B cell (primary cell): ENCODE results near the gene NPFFR1. TPM values are rescaled to one million over a fixed set of nuclear protein-coding genes. Genes with fewer than 3 reads are reported as not detected.

Experiments
- ATAC-seq: fragments of 200-7000 bp; cut with Tn5 transposase; one replicate; pipeline ENCODE4 v1.10.0; 2021; ENCODE audit warnings: low read depth, mild to moderate bottlenecking, moderate number of reproducible peaks, moderate library complexity
- CTCF ChIA-PET: fragments of 350-600 bp; sonication (Branson Sonifier 250); formaldehyde crosslinking; loops from one replicate; lab custom pipeline; 2021; ENCODE audit warnings: antibody characterized with exemption, inconsistent platforms; lab: Charles Lee
- POLR2A ChIA-PET: fragments of 350-600 bp; sonication (Branson Sonifier 250); formaldehyde crosslinking; loops from one replicate; lab custom pipeline; 2021; ENCODE audit warnings: antibody characterized with exemption; lab: Charles Lee
- DNase-seq: peaks from one replicate; pipeline ENCODE4 v3.0.0; 2013
- H2AFZ ChIP-seq: 2 replicates; pipeline ENCODE4 v1.6.1; 2012; ENCODE audit warnings: mild to moderate bottlenecking, low read depth, low read length; ENCODE audit not compliant: insufficient read depth, poor library complexity, severe bottlenecking
- H3K27ac ChIP-seq, 2 donors: 1 replicate in 1 of 2; 2 replicates in 1 of 2; pipeline ENCODE4 v1.5.1; 2012 to 2013; ENCODE audit warnings: low read length in 2 of 2, mild to moderate bottlenecking in 2 of 2, moderate library complexity in 1 of 2
- H3K27me3 ChIP-seq, 4 experiments: fragments of 200-600 bp in 1 of 4; sonication (generic) in 1 of 4; replicated peaks in 1 of 4; 1 replicate in 2 of 4; 2 replicates in 2 of 4; pipeline versions ENCODE4 v1.6.1 to v1.7.0; 2013 to 2016; ENCODE audit warnings: low read length in 3 of 4, mild to moderate bottlenecking in 2 of 4, mixed read lengths in 1 of 4, moderate library complexity in 1 of 4; ENCODE audit not compliant: insufficient read depth in 4 of 4, control insufficient read depth in 3 of 4; ENCODE audit errors: control extremely low read depth in 1 of 4
- H3K36me3 ChIP-seq, 2 experiments: replicated peaks in 1 of 2; 1 replicate in 1 of 2; 2 replicates in 1 of 2; pipeline versions ENCODE4 v1.6.1 to v1.7.1; 2013; ENCODE audit warnings: low read length in 1 of 2; ENCODE audit not compliant: insufficient read depth in 2 of 2, control insufficient read depth in 1 of 2; ENCODE audit errors: control extremely low read depth in 1 of 2, extremely low read depth in 1 of 2
- H3K4me1 ChIP-seq, 2 donors: fragments of 200-600 bp in 1 of 2; sonication (generic) in 1 of 2; 1 replicate in 1 of 2; 2 replicates in 1 of 2; pipeline versions ENCODE4 v1.5.1 to v1.6.1; 2013 to 2017; ENCODE audit warnings: low read length in 2 of 2; ENCODE audit not compliant: control insufficient read depth in 2 of 2, insufficient read depth in 2 of 2
- H3K4me2 ChIP-seq: replicated peaks from 2 replicates; pipeline ENCODE3; 2012; ENCODE audit warnings: mild to moderate bottlenecking, low read depth, low read length; ENCODE audit not compliant: poor library complexity, severe bottlenecking
- H3K4me3 ChIP-seq, 5 experiments: fragments of 200-600 bp in 1 of 5; sonication (generic) in 1 of 5; 1 replicate in 3 of 5; 2 replicates in 2 of 5; pipeline versions ENCODE4 v1.5.1 to v1.7.0; 2011 to 2016; ENCODE audit warnings: low read length in 4 of 5, mild to moderate bottlenecking in 4 of 5, low read depth in 2 of 5, control low read depth in 1 of 5, moderate library complexity in 1 of 5; ENCODE audit not compliant: insufficient read depth in 1 of 5; ENCODE audit errors: control extremely low read depth in 1 of 5, extremely low read depth in 1 of 5
- H3K79me2 ChIP-seq: fragments of 200-600 bp; sonication (generic); one replicate; pipeline ENCODE4 v1.6.0; 2016; ENCODE audit warnings: low read length; ENCODE audit not compliant: control insufficient read depth, insufficient read depth
- H3K9ac ChIP-seq: fragments of 200-600 bp; sonication (generic); 2 replicates; pipeline ENCODE4 v1.6.1; 2017; ENCODE audit warnings: mild to moderate bottlenecking, low read length, moderate library complexity
- H3K9me3 ChIP-seq, 3 donors: one replicate each; pipeline versions ENCODE4 v1.6.1 to v1.7.1; 2013; ENCODE audit warnings: low read length in 2 of 3; ENCODE audit not compliant: control insufficient read depth in 2 of 3, insufficient read depth in 1 of 3; ENCODE audit errors: control extremely low read depth in 1 of 3
- H4K20me1 ChIP-seq: 2 replicates; pipeline ENCODE4 v1.6.0; 2012; ENCODE audit warnings: mild to moderate bottlenecking, low read length; ENCODE audit not compliant: insufficient read depth, control insufficient read depth, poor library complexity, severe bottlenecking
- H3K27ac Mint-ChIP-seq: one replicate; pipeline ENCODE4 v1.8.0; 2021; ENCODE audit warnings: mixed read lengths
- H3K27me3 Mint-ChIP-seq: one replicate; pipeline ENCODE4 v1.8.0; 2021; ENCODE audit warnings: mixed read lengths
- H3K4me1 Mint-ChIP-seq: one replicate; pipeline ENCODE4 v1.8.0; 2021; ENCODE audit warnings: mixed read lengths
- H3K4me3 Mint-ChIP-seq: one replicate; pipeline ENCODE4 v1.8.0; 2021; ENCODE audit warnings: mixed read lengths
- H3K9me3 Mint-ChIP-seq: one replicate; pipeline ENCODE4 v1.8.0; 2022; ENCODE audit warnings: mixed read lengths; ENCODE audit not compliant: insufficient read depth
- CTCF ChIP-seq: fragments of 200-600 bp; IDR thresholded peaks from one replicate; pipeline ENCODE4 v1.8.0; 2022; ENCODE audit warnings: antibody characterized with exemption, mild to moderate bottlenecking
- EZH2 ChIP-seq: IDR thresholded peaks from 2 replicates; pipeline ENCODE4 v1.6.1; 2012; ENCODE audit warnings: borderline replicate concordance, low read depth, mild to moderate bottlenecking, moderate library complexity, low read length; ENCODE audit not compliant: insufficient read depth, poor library complexity, severe bottlenecking
- WGBS: methylation state at CpG from one replicate; pipeline ENCODE4 v1.1.5; 2013; ENCODE audit warnings: missing lambda C conversion rate; ENCODE audit not compliant: insufficient coverage; 5-methylcytosine and 5-hydroxymethylcytosine counted together
- intact Hi-C: fragments of 100-400 bp; cut with micrococcal nuclease; formaldehyde crosslinking; loops from one replicate; pipeline ENCODE4 v1.10.0; 2022
- polyA plus RNA-seq: library from polyadenylated mRNA; depleted of rRNA; stranded (reverse); fragments of >200 nt; gene quantifications from 2 replicates; pipeline ENCODE4 v1.2.3, GENCODE V29; 2012
- total RNA-seq, 2 donors: library from RNA; stranded (reverse); fragments of 120-200 nt in 1 of 2; gene quantifications; 1 replicate in 1 of 2; 2 replicates in 1 of 2; pipeline versions ENCODE4 v1.2.3 to v1.2.4, GENCODE V29; 2013 to 2022

The NPFFR1 gene
- total and polyA plus RNA-seq, 2 donors (not counting 1 experiment from before 2014, with no cell fraction given), result not detected

GRCh38 chr10:70285476-70285831, 1.6 kb upstream of the NPFFR1 start:
- no peak overlapping the region for H3K9ac ChIP-seq
- no CpG with 5 or more reads among the region's 2 CpGs for WGBS
- peaks cover 53% of the 10 kb centered on the region for H3K27me3 Mint-ChIP-seq
- no peak overlapping the region for H3K27ac Mint-ChIP-seq
- H4K20me1 ChIP-seq, result no peaks in the 10 kb centered on the region
- H3K9me3 Mint-ChIP-seq, result no peaks in the 10 kb centered on the region
- peaks cover 0 to 35% (median 29%) of the 10 kb centered on the region in 4 experiments for H3K27me3 ChIP-seq
- ChIA-PET POLR2A (interaction anchor here (0.7 kb wide), 1 partner anchor 20 kb away, joined by 5 read pairs; no protein-coding TSS in a partner anchor), CTCF (interaction anchor here (1.0 kb wide), 1 partner anchor 79 kb away, joined by 3 read pairs; no protein-coding TSS in a partner anchor)
- intact Hi-C loops, result no loop called here
- no peak overlapping the region for H2AFZ ChIP-seq
- H3K4me1 ChIP-seq, result peaks cover 4 to 9% of the 10 kb centered on the region in 2 donors
- H3K4me2 ChIP-seq, result no peak overlapping the region
- no peak for TF ChIP-seq EZH2
- TF ChIP-seq CTCF, result no peak
- H3K9me3 ChIP-seq, result peaks cover 0 to 3% (median 3%) of the 10 kb centered on the region in 3 donors
- no peak overlapping the region for H3K4me3 ChIP-seq
- no peak overlapping the region for H3K4me3 Mint-ChIP-seq
- DNase-seq (no peak), ATAC-seq (no peak)
- H3K36me3 ChIP-seq, result no peaks in the 10 kb centered on the region
- peaks cover 2% of the 10 kb centered on the region for H3K4me1 Mint-ChIP-seq
- no peaks in the 10 kb centered on the region for H3K79me2 ChIP-seq
- H3K27ac ChIP-seq, result no peak overlapping the region

- peaks cover 0 to 33% (median 29%) of the 10 kb centered on the region in 4 experiments for H3K27me3 ChIP-seq
- Mint-ChIP-seq H3K27me3 (peaks cover 56% of the 10 kb centered on the region), H3K9me3 (no peaks in the 10 kb centered on the region), H3K4me1 (peaks cover 2% of the 10 kb centered on the region), H3K27ac (no peak overlapping the region), H3K4me3 (no peak overlapping the region)
- intact Hi-C loops, result no loop called here
- no peaks in the 10 kb centered on the region for H4K20me1 ChIP-seq
- ATAC-seq (no peak), DNase-seq (no peak)
- H3K27ac ChIP-seq, result no peak overlapping the region
- no peaks in the 10 kb centered on the region for H3K79me2 ChIP-seq
- no peaks in the 10 kb centered on the region for H3K36me3 ChIP-seq
- H3K4me3 ChIP-seq, result no peak overlapping the region
- 0% methylated on average over 1 of the region's 4 CpGs for WGBS
- CTCF ChIA-PET, result interaction anchor here (1.0 kb wide), 3 partner anchors 12 to 80 kb away, joined by 3 read pairs; no protein-coding TSS in a partner anchor
- no peak overlapping the region for H3K9ac ChIP-seq
- peaks cover 0 to 3% (median 3%) of the 10 kb centered on the region in 3 donors for H3K9me3 ChIP-seq
- no peak overlapping the region for H3K4me2 ChIP-seq
- TF ChIP-seq EZH2 (no peak), CTCF (no peak)
- peaks cover 4 to 9% of the 10 kb centered on the region in 2 donors for H3K4me1 ChIP-seq
- H2AFZ ChIP-seq, result no peak overlapping the region
- POLR2A ChIA-PET, result no interaction called here
Observed at GRCh38 chr10:70284542-70285475, 1.0 kb upstream of the NPFFR1 start.
